Left ventricle myocardium inferior (tissue), 1 donor: ENCODE data around the gene OR4D1. TPM values are rescaled to one million over a fixed set of nuclear protein-coding genes. Genes with fewer than 3 reads are reported as not detected.
"Not testable (repeated sequence)": the region's sequence is repeated elsewhere in the genome, so short reads cannot be mapped to it uniquely, and the experiment has no call there.

Experiments
- DNase-seq: peaks from one replicate; pipeline ENCODE4 v3.0.0-alpha.2; 2020
- H3K27ac ChIP-seq: fragments of 200-600 bp; replicated peaks from 2 replicates; pipeline ENCODE4 v1.8.0; 2021
- H3K27me3 ChIP-seq: fragments of 200-600 bp; 2 replicates; pipeline ENCODE4 v1.8.0; 2021; ENCODE audit warnings: low read depth
- H3K36me3 ChIP-seq: fragments of 200-600 bp; 2 replicates; pipeline ENCODE4 v1.8.0; 2021
- H3K4me1 ChIP-seq: fragments of 200-600 bp; 2 replicates; pipeline ENCODE4 v1.8.0; 2021
- H3K4me3 ChIP-seq: fragments of 200-600 bp; 2 replicates; pipeline ENCODE4 v1.8.0; 2021; ENCODE audit warnings: mild to moderate bottlenecking, moderate library complexity
- H3K9me3 ChIP-seq: fragments of 200-600 bp; replicated peaks from 2 replicates; pipeline ENCODE4 v1.8.0; 2021
- CTCF ChIP-seq: fragments of 200-600 bp; IDR thresholded peaks from 2 replicates; pipeline ENCODE4 v1.8.0; 2021; ENCODE audit warnings: antibody characterized with exemption, mild to moderate bottlenecking, borderline replicate concordance
- intact Hi-C: fragments of 100-400 bp; cut with micrococcal nuclease; formaldehyde crosslinking; loops from one replicate; pipeline ENCODE4 v1.11.0; 2022
- long read RNA-seq: library from polyadenylated mRNA; unstranded; transcript quantifications from one replicate; pipeline ENCODE4 v2.0.0, GENCODE V29; 2021
- total RNA-seq: library from RNA; stranded (reverse); fragmentation: NEBNext Ultra II Directional; extraction: Animal tissue kit (Norgen Biotek cat#: 25700); gene quantifications from one replicate; pipeline ENCODE4 v1.2.1, GENCODE V29; 2021
- donor health status: DM: no; HTN: yes; CAD: no; lungs with severe emphysema.

Gene OR4D1
- total RNA-seq = not detected
- long read RNA-seq = 0 reads

GRCh38 chr17:58147930-58148434, at the start of gene OR4D1:
Gene OR4D1 (plus strand): TSS chr17:58148384. CDS start chr17:58155154, 6,770 bp downstream.
- no peak within 1 kb of the TSS for H3K27ac ChIP-seq
- intact Hi-C loops = no loop called here
- H3K27me3 ChIP-seq = peaks cover 59% of the 10 kb centered on the region
- H3K9me3 ChIP-seq = peaks cover 42% of the 10 kb centered on the region
- TF ChIP-seq CTCF = no peak
- H3K36me3 ChIP-seq = no peaks in the 10 kb centered on the region
- no peak within 1 kb of the TSS for H3K4me3 ChIP-seq
- peaks cover 6% of the 10 kb centered on the region for H3K4me1 ChIP-seq
- no peak for DNase-seq

- Histone ChIP-seq H3K9me3 (no peaks in the 10 kb centered on the region), H3K4me3 (no peak overlapping the region), H3K4me1 (no peaks in the 10 kb centered on the region), H3K27me3 (no peaks in the 10 kb centered on the region), H3K27ac (no peak overlapping the region), H3K36me3 (no peaks in the 10 kb centered on the region)
- DNase-seq = no peak
- intact Hi-C loops = no loop called here
- TF ChIP-seq CTCF = no peak
These were observed 47.7 kb upstream of the OR4D1 start for GRCh38 chr17:58100506-58100905.

- H3K9me3 ChIP-seq, H3K4me3 ChIP-seq, H3K27ac ChIP-seq, H3K27me3 ChIP-seq, intact Hi-C loops, H3K4me1 ChIP-seq, H3K36me3 ChIP-seq, DNase-seq: not testable (repeated sequence)
These were observed 46.3 kb upstream of the OR4D1 start for GRCh38 chr17:58101898-58102297.

DNA sequence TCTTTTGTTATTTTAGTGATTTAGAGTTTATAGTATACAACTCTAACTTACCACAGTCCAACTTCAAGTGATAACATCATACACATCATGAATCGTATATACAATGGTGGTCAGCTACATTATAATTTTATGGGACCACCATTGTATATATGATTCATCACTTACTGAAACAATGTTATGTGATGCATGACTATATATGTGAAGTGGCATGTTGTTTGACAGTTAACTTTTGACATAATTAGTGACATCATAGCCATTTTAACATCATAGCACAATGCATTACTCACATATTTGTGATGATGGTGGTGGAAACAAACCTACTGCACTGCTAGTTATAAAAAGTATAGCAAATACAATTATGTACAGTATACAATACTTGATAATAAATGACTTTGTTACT, 43.1 kb upstream of the OR4D1 start:
- Histone ChIP-seq H3K9me3 (no peaks in the 10 kb centered on the region), H3K27me3 (no peaks in the 10 kb centered on the region), H3K27ac (no peak overlapping the region), H3K4me1 (no peaks in the 10 kb centered on the region), H3K4me3 (no peak overlapping the region), H3K36me3 (no peaks in the 10 kb centered on the region)
- intact Hi-C loops = no loop called here
- DNase-seq = no peak
- no peak for TF ChIP-seq CTCF

GRCh38 chr17:58107306-58107705, 40.9 kb upstream of the OR4D1 start:
- Histone ChIP-seq H3K4me1 (no peaks in the 10 kb centered on the region), H3K36me3 (no peaks in the 10 kb centered on the region), H3K4me3 (no peak overlapping the region), H3K27ac (no peak overlapping the region), H3K27me3 (no peaks in the 10 kb centered on the region), H3K9me3 (no peaks in the 10 kb centered on the region)
- no peak for TF ChIP-seq CTCF
- intact Hi-C loops = no loop called here
- no peak for DNase-seq

DNA sequence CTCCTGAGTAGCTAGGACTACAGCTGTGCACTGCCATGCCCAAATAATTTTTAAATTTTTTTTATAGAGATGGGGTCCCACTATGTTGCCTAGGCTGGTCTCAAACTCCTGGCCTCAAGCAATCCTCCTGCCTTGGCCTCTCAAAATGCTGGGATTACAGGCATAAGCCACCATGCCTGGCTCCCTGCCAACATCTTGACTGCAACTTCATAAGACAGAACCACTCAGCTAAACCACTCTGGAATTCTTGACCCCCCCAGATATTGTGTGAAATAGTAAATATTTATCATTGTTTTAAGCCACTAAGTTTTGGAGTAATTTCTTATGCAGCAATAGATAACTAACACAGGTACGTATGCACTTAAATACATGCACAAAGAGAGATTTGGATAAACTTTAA, 39.0 kb upstream of the OR4D1 start:
- Histone ChIP-seq H3K27ac (no peak overlapping the region), H3K36me3 (no peaks in the 10 kb centered on the region), H3K9me3 (no peaks in the 10 kb centered on the region), H3K4me1 (no peaks in the 10 kb centered on the region), H3K27me3 (no peaks in the 10 kb centered on the region), H3K4me3 (no peak overlapping the region)
- TF ChIP-seq CTCF = no peak
- no peak for DNase-seq
- intact Hi-C loops = no loop called here
